ENCODE results near the gene UNC45B.
A peak's percentile ranks its signal among the peaks of the same experiment; 100 is the strongest.

The UNC45B gene

DNA sequence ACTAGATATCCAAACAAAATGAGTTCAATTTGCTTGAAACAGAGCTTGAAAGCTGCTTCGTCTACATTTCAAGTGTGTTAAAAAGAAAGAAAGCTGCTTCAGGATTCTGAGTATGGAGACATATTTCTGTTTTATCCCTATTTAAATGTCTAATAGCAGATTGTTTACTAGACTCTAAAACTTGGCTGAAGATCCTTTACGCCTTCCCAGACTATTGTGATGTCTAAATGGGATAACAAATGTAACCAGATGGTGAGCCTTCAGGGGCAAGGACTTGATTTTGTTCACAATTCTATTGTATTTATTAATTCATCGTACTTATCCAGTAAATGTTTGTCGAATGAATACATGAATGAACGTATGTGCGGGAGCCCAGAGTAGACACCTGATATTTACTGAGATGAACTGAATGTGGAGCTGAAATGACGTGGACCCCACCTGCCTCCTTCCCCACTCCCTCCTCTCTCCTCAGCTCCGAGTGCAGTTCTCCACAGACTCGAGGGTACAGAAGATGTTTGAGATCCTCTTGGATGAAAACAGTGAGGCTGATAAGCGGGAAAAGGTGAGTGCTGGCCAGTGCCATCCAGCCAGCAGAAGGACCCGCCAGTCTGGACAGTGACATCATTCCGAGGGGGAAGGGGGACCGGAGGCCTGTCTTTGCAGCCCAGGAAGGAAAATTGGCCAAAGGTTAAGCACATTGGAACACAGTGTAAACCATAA is 5.0 kb downstream of the UNC45B start:
- no peak overlapping the region for H3K4me3 ChIP-seq (ENCODE audit: low read depth, low read length)
- TF ChIP-seq, protein P1, sequence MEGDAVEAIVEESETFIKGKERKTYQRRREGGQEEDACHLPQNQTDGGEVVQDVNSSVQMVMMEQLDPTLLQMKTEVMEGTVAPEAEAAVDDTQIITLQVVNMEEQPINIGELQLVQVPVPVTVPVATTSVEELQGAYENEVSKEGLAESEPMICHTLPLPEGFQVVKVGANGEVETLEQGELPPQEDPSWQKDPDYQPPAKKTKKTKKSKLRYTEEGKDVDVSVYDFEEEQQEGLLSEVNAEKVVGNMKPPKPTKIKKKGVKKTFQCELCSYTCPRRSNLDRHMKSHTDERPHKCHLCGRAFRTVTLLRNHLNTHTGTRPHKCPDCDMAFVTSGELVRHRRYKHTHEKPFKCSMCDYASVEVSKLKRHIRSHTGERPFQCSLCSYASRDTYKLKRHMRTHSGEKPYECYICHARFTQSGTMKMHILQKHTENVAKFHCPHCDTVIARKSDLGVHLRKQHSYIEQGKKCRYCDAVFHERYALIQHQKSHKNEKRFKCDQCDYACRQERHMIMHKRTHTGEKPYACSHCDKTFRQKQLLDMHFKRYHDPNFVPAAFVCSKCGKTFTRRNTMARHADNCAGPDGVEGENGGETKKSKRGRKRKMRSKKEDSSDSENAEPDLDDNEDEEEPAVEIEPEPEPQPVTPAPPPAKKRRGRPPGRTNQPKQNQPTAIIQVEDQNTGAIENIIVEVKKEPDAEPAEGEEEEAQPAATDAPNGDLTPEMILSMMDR (conservative IDR thresholded peaks at IDR 0.05; ENCODE audit: low read depth, low read length) = no peak
- DNase-seq (ENCODE audit: low read depth) = no peak

DNA sequence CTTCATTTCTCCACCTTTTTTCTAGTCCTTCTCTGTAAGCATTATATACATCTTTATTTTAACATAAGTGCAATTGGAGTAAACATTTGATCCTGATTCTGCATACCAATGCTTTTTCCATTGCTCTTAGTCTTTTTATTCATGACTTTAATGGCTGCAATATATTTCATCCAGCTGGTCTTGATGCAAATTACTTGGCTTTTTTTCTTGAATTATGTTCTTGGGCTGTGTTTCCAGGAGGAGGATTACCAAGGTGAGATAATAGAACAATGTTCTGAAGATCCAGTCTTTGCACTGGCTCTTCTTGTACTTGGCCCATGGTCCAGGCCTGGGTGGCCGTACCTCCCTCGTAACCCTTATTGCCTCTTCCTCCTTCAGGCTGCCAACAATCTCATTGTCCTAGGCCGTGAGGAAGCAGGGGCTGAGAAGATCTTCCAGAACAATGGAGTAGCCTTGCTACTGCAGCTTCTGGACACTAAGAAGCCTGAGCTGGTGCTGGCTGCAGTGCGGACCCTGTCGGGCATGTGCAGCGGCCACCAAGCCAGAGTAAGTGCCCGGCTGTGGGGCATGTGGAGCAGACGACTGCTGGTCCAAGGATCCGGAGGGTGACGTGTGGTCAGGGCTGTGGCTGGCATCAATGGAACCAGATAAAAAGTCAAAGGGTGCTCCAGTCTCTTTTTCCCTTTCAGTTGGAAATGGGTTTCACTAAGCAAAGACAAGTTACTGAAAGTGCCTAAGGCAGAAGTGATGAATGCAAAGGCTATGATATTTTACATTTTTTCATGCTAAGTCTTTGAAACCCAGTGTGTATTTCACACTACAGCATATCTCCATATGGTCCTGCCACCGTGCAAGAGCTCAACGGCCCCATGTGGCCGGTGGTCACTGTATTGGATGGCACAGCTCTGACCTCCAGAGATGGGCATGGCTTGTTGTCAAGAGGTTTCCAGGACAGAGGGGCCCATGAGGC is 6.9 kb downstream of the UNC45B start:
- no peak overlapping the region for H3K4me3 ChIP-seq (ENCODE audit: low read depth, low read length)
- no peak for DNase-seq (ENCODE audit: low read depth)
- TF ChIP-seq, protein P1 (conservative IDR thresholded peaks at IDR 0.05; ENCODE audit: low read depth, low read length) = no peak

DNA sequence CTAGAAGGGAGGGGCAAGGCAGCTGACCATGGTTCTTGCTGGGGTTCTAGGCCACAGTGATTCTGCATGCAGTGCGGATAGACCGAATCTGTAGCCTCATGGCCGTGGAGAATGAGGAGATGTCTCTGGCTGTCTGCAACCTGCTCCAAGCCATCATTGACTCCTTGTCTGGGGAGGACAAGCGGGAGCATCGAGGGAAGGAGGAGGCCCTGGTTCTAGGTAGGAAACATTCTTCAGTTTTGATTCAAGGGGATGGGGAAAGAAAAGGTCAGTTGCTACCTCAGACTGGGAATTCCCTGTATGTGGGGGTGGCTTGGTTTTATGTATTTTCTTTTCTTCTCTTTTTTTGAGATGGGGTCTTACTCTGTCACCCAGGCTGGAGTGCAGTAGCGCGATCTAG is 7.6 kb downstream of the UNC45B start:
- no peak overlapping the region for H3K4me3 ChIP-seq (ENCODE audit: low read depth, low read length)
- DNase-seq (ENCODE audit: low read depth) = no peak
- TF ChIP-seq, protein P1 (conservative IDR thresholded peaks at IDR 0.05; ENCODE audit: low read depth, low read length) = no peak

DNA sequence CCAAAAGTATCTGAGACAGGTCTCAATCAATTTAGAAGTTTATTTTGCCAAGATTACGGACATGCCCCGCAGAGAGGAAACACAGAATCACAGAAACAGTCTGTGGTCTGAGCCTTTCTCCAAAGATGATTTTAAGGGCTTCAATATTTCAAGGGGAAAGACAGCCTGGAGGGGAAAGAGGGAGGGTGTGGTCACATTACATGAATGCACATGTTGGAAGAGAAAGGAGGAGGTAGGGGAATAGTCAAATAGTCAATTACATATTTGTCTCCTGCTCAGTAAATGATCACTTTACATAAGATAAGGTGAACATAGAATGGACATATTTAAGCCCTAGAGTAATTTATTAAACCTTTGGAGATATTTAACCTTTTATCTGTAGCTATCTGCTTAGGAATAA is 12.3 kb downstream of the UNC45B start:
- no peak overlapping the region for H3K4me3 ChIP-seq (ENCODE audit: low read depth, low read length)
- TF ChIP-seq, protein P1 (conservative IDR thresholded peaks at IDR 0.05; ENCODE audit: low read depth, low read length) = no peak
- DNase-seq (ENCODE audit: low read depth) = no peak

DNA sequence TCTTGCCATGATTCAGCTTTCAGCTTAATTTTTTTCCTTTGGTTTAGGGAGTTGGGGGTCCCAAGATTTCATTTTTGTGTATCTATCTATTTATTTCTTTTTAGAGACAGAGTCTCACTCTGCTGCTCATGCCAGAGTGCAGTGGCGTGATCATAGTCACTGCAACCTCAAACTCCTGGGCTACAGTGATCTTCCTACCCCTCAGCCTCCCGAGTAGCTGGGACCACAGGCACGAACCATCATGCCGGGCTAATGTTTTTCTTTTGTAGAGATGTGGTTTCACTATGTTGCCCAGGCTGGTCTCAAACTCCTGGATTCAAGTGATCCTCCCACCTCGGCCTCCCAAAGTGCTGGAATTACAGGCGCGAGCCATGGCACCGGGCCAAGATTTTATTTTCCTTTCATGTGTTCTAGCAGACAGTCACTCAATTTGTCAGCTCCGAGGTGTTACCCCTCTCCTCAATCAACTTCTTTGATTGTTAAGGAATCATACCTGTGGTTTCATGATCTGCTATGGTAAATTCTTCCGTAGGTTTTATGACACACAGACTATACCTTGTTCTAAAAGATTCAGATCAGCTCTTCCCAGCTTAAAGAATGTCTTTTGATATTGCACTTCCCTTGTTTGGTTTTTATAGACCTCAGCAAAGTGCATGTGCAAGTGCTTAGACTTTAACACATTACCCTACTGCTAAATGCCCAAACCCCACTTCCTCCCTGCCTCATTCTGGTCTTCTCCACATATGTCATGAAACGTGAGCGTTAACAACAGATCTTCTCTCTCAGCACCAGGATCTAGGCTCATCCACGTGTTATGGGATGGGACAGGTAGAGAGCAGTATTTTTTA is 13.0 kb downstream of the UNC45B start:
- DNase-seq (ENCODE audit: low read depth) = no peak
- H3K4me3 ChIP-seq (ENCODE audit: low read depth, low read length) = no peak overlapping the region
- TF ChIP-seq, protein P1 (conservative IDR thresholded peaks at IDR 0.05; ENCODE audit: low read depth, low read length) = no peak

DNA sequence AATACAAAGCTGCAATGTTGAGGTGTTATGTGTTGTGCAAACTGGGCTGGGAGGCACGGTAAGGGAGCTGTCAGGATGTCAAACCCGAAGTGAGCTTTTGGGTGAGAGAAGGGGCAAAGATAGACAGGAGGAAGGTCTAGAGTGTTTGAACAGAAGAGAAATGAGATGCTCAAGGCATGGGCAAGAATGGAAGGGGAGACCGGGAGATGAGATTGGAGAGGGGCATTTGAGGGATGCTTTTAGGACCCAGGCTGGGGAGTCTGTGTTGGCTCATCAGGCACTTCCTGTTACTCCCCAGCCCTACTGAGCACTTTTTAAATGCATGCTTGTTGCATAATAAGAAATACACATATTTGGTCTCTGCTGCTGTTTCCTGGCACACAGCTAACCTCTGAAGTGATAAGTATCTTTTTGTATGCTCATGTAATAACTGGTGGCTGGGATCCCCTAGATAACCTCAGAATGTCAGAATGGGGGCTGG is 13.7 kb downstream of the UNC45B start:
- peak; percentile 5 for DNase-seq (ENCODE audit: low read depth)
- no peak overlapping the region for H3K4me3 ChIP-seq (ENCODE audit: low read depth, low read length)
- TF ChIP-seq, protein P1 (conservative IDR thresholded peaks at IDR 0.05; ENCODE audit: low read depth, low read length) = no peak
